ENCODE data around the gene IGFBP4. TPM values are rescaled to one million over a fixed set of nuclear protein-coding genes. Genes with fewer than 3 reads are reported as not detected.

Gene IGFBP4
- total and polyA plus RNA-seq, 10 of the 15 experiments (the other 5 are each of a cell fraction or from before 2014, with no cell fraction given) = 2.4 to 22.3 (median 6.6) TPM

GRCh38 chr17:40443196-40443987 is at the start of gene IGFBP4 (continued):
- TF ChIP-seq, protein P1, sequence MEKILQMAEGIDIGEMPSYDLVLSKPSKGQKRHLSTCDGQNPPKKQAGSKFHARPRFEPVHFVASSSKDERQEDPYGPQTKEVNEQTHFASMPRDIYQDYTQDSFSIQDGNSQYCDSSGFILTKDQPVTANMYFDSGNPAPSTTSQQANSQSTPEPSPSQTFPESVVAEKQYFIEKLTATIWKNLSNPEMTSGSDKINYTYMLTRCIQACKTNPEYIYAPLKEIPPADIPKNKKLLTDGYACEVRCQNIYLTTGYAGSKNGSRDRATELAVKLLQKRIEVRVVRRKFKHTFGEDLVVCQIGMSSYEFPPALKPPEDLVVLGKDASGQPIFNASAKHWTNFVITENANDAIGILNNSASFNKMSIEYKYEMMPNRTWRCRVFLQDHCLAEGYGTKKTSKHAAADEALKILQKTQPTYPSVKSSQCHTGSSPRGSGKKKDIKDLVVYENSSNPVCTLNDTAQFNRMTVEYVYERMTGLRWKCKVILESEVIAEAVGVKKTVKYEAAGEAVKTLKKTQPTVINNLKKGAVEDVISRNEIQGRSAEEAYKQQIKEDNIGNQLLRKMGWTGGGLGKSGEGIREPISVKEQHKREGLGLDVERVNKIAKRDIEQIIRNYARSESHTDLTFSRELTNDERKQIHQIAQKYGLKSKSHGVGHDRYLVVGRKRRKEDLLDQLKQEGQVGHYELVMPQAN (conservative IDR thresholded peaks at IDR 0.05) = peak; percentile 55; the same call in 1 of the 2 replicates
- TF ChIP-seq PAX8 (IDR thresholded peaks at IDR 0.05) (no peak), TARDBP (IDR thresholded peaks at IDR 0.05; ENCODE audit: borderline replicate concordance) (0 out of 2 replicates have a peak, but pooled peaks have one; percentile 17), ZNF687 (IDR thresholded peaks at IDR 0.05) (0 out of 2 replicates have a peak, but pooled peaks have one; percentile 59), SREBF1 (IDR thresholded peaks at IDR 0.05; ENCODE audit: low read length) (no peak), HDAC6 (IDR thresholded peaks at IDR 0.05; ENCODE audit: unreplicated experiment) (peak; percentile 42), IRF3 (IDR thresholded peaks at IDR 0.05) (no peak), NR2F1 (conservative IDR thresholded peaks at IDR 0.05) (0 out of 2 replicates have a peak, but pooled peaks have one; percentile 31), ZNF217 (IDR thresholded peaks at IDR 0.05) (peak; percentile 57; the same call in 1 of the 2 replicates)
- TF ChIP-seq, protein P2, sequence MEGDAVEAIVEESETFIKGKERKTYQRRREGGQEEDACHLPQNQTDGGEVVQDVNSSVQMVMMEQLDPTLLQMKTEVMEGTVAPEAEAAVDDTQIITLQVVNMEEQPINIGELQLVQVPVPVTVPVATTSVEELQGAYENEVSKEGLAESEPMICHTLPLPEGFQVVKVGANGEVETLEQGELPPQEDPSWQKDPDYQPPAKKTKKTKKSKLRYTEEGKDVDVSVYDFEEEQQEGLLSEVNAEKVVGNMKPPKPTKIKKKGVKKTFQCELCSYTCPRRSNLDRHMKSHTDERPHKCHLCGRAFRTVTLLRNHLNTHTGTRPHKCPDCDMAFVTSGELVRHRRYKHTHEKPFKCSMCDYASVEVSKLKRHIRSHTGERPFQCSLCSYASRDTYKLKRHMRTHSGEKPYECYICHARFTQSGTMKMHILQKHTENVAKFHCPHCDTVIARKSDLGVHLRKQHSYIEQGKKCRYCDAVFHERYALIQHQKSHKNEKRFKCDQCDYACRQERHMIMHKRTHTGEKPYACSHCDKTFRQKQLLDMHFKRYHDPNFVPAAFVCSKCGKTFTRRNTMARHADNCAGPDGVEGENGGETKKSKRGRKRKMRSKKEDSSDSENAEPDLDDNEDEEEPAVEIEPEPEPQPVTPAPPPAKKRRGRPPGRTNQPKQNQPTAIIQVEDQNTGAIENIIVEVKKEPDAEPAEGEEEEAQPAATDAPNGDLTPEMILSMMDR (IDR thresholded peaks at IDR 0.05 in 2 of 3, conservative IDR thresholded peaks at IDR 0.05 in 1 of 3; ENCODE audit: control insufficient read depth in 2 of 3, extremely low read depth in 1 of 3, insufficient read depth in 1 of 3, low read depth in 3 of 3, low read length in 3 of 3) = peak; percentile 46 to 72 (median 71)
